Epithelial cell of proximal tubule (primary cell): ENCODE results near the gene EFNA4. TPM values are rescaled to one million over a fixed set of nuclear protein-coding genes. Genes with fewer than 3 reads are reported as not detected.

Experiments
- DNase-seq: peaks from one replicate; pipeline ENCODE4 v3.0.0-alpha.2; 2011; ENCODE audit warnings: low read depth
- H3K4me3 ChIP-seq: 2 replicates; pipeline ENCODE4 v1.5.1; 2011; ENCODE audit warnings: low read depth, mild to moderate bottlenecking, low read length
- CTCF ChIP-seq: conservative IDR thresholded peaks from 2 replicates; pipeline ENCODE4 v1.5.1; 2012; ENCODE audit warnings: low read depth, mild to moderate bottlenecking, low read length
- total RNA-seq: library from RNA; depleted of rRNA; stranded (reverse); fragments of >200 nt; gene quantifications from 2 replicates; pipeline ENCODE4 v1.2.3, GENCODE V29; 2015

EFNA4 gene
- total RNA-seq, 1 donor from 2014 or later, result 10.8 TPM

- no peak for DNase-seq
- H3K4me3 ChIP-seq, result no peak overlapping the region
- no peak for TF ChIP-seq CTCF
These were observed 6.1 kb downstream of the EFNA4 start for GRCh38 chr1:155069551-155070157.

- TF ChIP-seq CTCF, result no peak
- peak overlapping the region; percentile 53 for H3K4me3 ChIP-seq
- no peak for DNase-seq
These were observed 6.7 kb downstream of the EFNA4 start for GRCh38 chr1:155070158-155070621.

- TF ChIP-seq CTCF, result peak; percentile 43
- H3K4me3 ChIP-seq, result peak overlapping the region; percentile 53
- DNase-seq, result no peak
These were observed 7.4 kb downstream of the EFNA4 start for GRCh38 chr1:155070721-155071569.

GRCh38 chr1:155071701-155072100 lies 8.2 kb downstream of the EFNA4 start:
- TF ChIP-seq CTCF, result no peak
- no peak overlapping the region for H3K4me3 ChIP-seq
- DNase-seq, result no peak

GRCh38 chr1:155072531-155073289 lies 9.2 kb downstream of the EFNA4 start:
- TF ChIP-seq CTCF, result no peak
- H3K4me3 ChIP-seq, result no peak overlapping the region
- DNase-seq, result no peak

GRCh38 chr1:155073377-155074242 lies 10.1 kb downstream of the EFNA4 start:
- DNase-seq, result no peak
- TF ChIP-seq CTCF, result no peak
- no peak overlapping the region for H3K4me3 ChIP-seq
